HG02610 (cell line): ENCODE data around the gene TMEM39B.
"Not testable (repeated sequence)": the region's sequence is repeated elsewhere in the genome, so short reads cannot be mapped to it uniquely, and the experiment has no call there.

Source experiments
- ATAC-seq: cut with Tn5 transposase; IDR thresholded peaks from one replicate; pipeline ENCODE4 v1.9.1; 2021; ENCODE audit warnings: mild to moderate bottlenecking, moderate library complexity; ENCODE audit not compliant: unreplicated experiment

TMEM39B gene

GRCh38 chr1:32072622-32073298 is at the start of gene TMEM39B:
Gene TMEM39B, plus strand, starts transcription at chr1:32072939. Its CDS starts 109 bp downstream, at chr1:32073048.
- ATAC-seq: peak; percentile 78

- ATAC-seq: no peak
Observed at GRCh38 chr1:32023351-32023750, 49.4 kb upstream of the TMEM39B start.

GRCh38 chr1:32025515-32025914 is 47.2 kb upstream of the TMEM39B start:
- no peak for ATAC-seq

GRCh38 chr1:32028746-32029145 is 44.0 kb upstream of the TMEM39B start:
- no peak for ATAC-seq

GRCh38 chr1:32031578-32032274 is 41.0 kb upstream of the TMEM39B start:
- ATAC-seq: no peak

GRCh38 chr1:32032275-32032615 is 40.5 kb upstream of the TMEM39B start:
- ATAC-seq: no peak

GRCh38 chr1:32035119-32035518 is 37.6 kb upstream of the TMEM39B start:
- ATAC-seq: no peak

GRCh38 chr1:32040711-32041110 is 32.0 kb upstream of the TMEM39B start:
- ATAC-seq: no peak

- ATAC-seq: no peak
Observed at GRCh38 chr1:32042330-32042729, 30.4 kb upstream of the TMEM39B start.

GRCh38 chr1:32044234-32044633 is 28.5 kb upstream of the TMEM39B start:
- no peak for ATAC-seq

GRCh38 chr1:32045772-32046171 is 27.0 kb upstream of the TMEM39B start:
- ATAC-seq: no peak

- no peak for ATAC-seq
Observed at GRCh38 chr1:32047701-32048100, 25.0 kb upstream of the TMEM39B start.

GRCh38 chr1:32048440-32048839 is 24.3 kb upstream of the TMEM39B start:
- no peak for ATAC-seq

- no peak for ATAC-seq
Observed at GRCh38 chr1:32051706-32052105, 21.0 kb upstream of the TMEM39B start.

- no peak for ATAC-seq
Observed at GRCh38 chr1:32052887-32053286, 19.9 kb upstream of the TMEM39B start.

- no peak for ATAC-seq
Observed at GRCh38 chr1:32055416-32055815, 17.3 kb upstream of the TMEM39B start.

- ATAC-seq: no peak
Observed at GRCh38 chr1:32056598-32056997, 16.1 kb upstream of the TMEM39B start.

- no peak for ATAC-seq
Observed at GRCh38 chr1:32060914-32061313, 11.8 kb upstream of the TMEM39B start.

- ATAC-seq: no peak
Observed at GRCh38 chr1:32062867-32063230, 9.9 kb upstream of the TMEM39B start.

GRCh38 chr1:32063261-32063681 is 9.5 kb upstream of the TMEM39B start:
- ATAC-seq: no peak

- ATAC-seq: not testable (repeated sequence)
Observed at GRCh38 chr1:32065613-32066488, 6.9 kb upstream of the TMEM39B start.

- ATAC-seq: no peak
Observed at GRCh38 chr1:32066489-32066873, 6.3 kb upstream of the TMEM39B start.
